ENCODE results near the gene CAP1. TPM values are rescaled to one million over a fixed set of nuclear protein-coding genes. Genes with fewer than 3 reads are reported as not detected.
A peak's percentile ranks its signal among the peaks of the same experiment; 100 is the strongest.
"Not testable (repeated sequence)": the region's sequence is repeated elsewhere in the genome, so short reads cannot be mapped to it uniquely, and the experiment has no call there.

The CAP1 gene
- total and polyA plus RNA-seq, 12 donors, result 25.2 to 157 (median 55.8) TPM

GRCh38 chr1:40004857-40005256, 35.7 kb upstream of the CAP1 start:
- 43 to 44% methylated on average over 2 of the region's 2 CpGs for WGBS, 2 donors
- no peak overlapping the region for H3K27ac ChIP-seq
- no peak overlapping the region for H3K4me3 ChIP-seq
- H3K9me3 ChIP-seq, result no peaks in the 10 kb centered on the region
- DNase-seq, result no peak
- H3K27me3 ChIP-seq, result no peaks in the 10 kb centered on the region
- no peaks in the 10 kb centered on the region for H3K36me3 ChIP-seq
- intact Hi-C loops (cut with DNase I), result no loop called here
- peaks cover 0 to 13% (median 0%) of the 10 kb centered on the region in 9 donors for H3K4me1 ChIP-seq
- TF ChIP-seq CTCF (IDR thresholded peaks at IDR 0.05), result no peak
- ATAC-seq, result no peak

GRCh38 chr1:40007481-40008034, 33.0 kb upstream of the CAP1 start:
- H3K27ac ChIP-seq; H3K9me3 ChIP-seq; ATAC-seq; H3K4me3 ChIP-seq; intact Hi-C loops (cut with DNase I); DNase-seq; H3K27me3 ChIP-seq; H3K36me3 ChIP-seq: not testable (repeated sequence)
- H3K4me1 ChIP-seq, result peaks cover 0 to 13% (median 0%) of the 10 kb centered on the region in 9 donors
- 92 to 93% methylated on average over 3 of the region's 3 CpGs for WGBS, 2 donors

GRCh38 chr1:40011198-40011597, 29.3 kb upstream of the CAP1 start:
- no peak for ATAC-seq
- Histone ChIP-seq H3K27me3 (no peaks in the 10 kb centered on the region), H3K4me1 (peaks cover 0 to 12% (median 0%) of the 10 kb centered on the region in 9 donors), H3K27ac (no peak overlapping the region), H3K4me3 (no peak overlapping the region), H3K9me3 (no peaks in the 10 kb centered on the region), H3K36me3 (no peaks in the 10 kb centered on the region)
- no peak for DNase-seq
- TF ChIP-seq CTCF (IDR thresholded peaks at IDR 0.05), result no peak
- intact Hi-C loops (cut with DNase I), result no loop called here
- WGBS, 2 donors, result 95 to 96% methylated on average over 3 of the region's 3 CpGs

- no peak for TF ChIP-seq CTCF (IDR thresholded peaks at IDR 0.05)
- Histone ChIP-seq H3K9me3 (no peaks in the 10 kb centered on the region), H3K4me3 (no peak overlapping the region), H3K27me3 (peaks cover 0 to 10% (median 0%) of the 10 kb centered on the region in 7 donors), H3K27ac (peak overlapping the region in 1 of 10 donors; percentile 7), H3K4me1 (peaks cover 0 to 12% (median 0%) of the 10 kb centered on the region in 9 donors), H3K36me3 (no peaks in the 10 kb centered on the region)
- 72 to 81% methylated on average over 3 of the region's 3 CpGs for WGBS, 2 donors
- DNase-seq, result no peak
- ATAC-seq, result no peak
- intact Hi-C loops (cut with DNase I), result no loop called here
Measured at GRCh38 chr1:40014253-40014706, 26.2 kb upstream of the CAP1 start.

GRCh38 chr1:40014812-40015594, 25.5 kb upstream of the CAP1 start:
- Histone ChIP-seq H3K27me3 (peaks cover 0 to 10% (median 0%) of the 10 kb centered on the region in 7 donors), H3K4me3 (no peak overlapping the region), H3K4me1 (peaks cover 0 to 12% (median 0%) of the 10 kb centered on the region in 9 donors), H3K9me3 (no peaks in the 10 kb centered on the region), H3K27ac (no peak overlapping the region), H3K36me3 (no peaks in the 10 kb centered on the region)
- TF ChIP-seq CTCF (IDR thresholded peaks at IDR 0.05), result no peak
- ATAC-seq (no peak), DNase-seq (no peak)
- WGBS, 2 donors, result 61 to 62% methylated on average over 10 of the region's 10 CpGs
- intact Hi-C loops (cut with DNase I), result no loop called here
